SK-N-DZ (cell line): Measurements from ENCODE around the gene TEPSIN.
A peak's percentile ranks its signal among the peaks of the same experiment; 100 is the strongest.

Experiments
- DNase-seq: peaks from one replicate; pipeline ENCODE4 v3.0.0-alpha.2; 2015; ENCODE audit warnings: low spot score

Gene TEPSIN

GRCh38 chr17:81184555-81184954 lies 54.3 kb downstream of the TEPSIN start:
- peak; percentile 69 for DNase-seq

- DNase-seq: no peak
Measured at GRCh38 chr17:81183807-81184206, 55.0 kb downstream of the TEPSIN start.

GRCh38 chr17:81183316-81183715 lies 55.5 kb downstream of the TEPSIN start:
- DNase-seq: no peak

DNA sequence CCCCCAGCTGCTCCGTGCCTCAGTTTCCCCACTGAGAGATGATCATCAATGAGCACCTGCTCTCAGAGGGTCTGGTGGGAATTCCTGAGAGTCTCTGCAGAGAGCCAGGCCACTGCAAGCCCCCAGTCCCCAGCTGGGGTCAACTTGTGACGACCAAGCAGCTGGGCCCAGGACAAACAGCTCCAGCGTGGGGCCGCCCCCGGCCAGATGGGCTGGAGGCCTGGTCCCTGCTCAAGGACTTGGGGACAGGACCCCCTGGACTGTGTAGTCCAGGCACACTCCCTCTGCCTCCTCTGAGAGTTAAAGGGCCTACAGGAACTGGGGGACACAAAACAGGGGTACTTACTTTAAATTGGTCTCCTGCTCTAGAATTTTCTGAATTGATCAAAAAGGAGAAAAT lies 56.3 kb downstream of the TEPSIN start:
- no peak for DNase-seq

DNA sequence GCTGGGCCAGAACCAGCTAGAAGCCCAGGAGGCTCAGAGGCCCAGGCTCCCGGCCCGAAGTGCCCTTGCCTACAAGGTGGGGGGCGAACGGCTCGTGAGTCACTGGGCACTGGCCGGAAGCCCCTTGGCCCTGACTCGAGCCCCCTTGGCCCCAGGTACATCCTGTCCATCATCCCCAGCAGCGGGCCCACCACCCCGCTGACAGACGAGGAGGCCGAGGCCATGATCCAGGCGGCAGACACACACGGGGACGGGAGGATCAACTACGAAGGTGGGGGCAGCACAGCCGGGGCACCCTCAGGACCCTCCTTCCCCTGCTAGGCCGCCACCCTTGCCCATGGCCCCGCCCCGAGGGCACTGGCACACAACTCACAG lies 57.1 kb downstream of the TEPSIN start:
- no peak for DNase-seq

GRCh38 chr17:81180836-81181810 lies 57.7 kb downstream of the TEPSIN start:
- no peak for DNase-seq

GRCh38 chr17:81179861-81180260 lies 59.0 kb downstream of the TEPSIN start:
- DNase-seq: no peak

- no peak for DNase-seq
Measured at GRCh38 chr17:81179220-81179619, 59.6 kb downstream of the TEPSIN start.
